Neural cell (in vitro differentiated cells): Measurements from ENCODE around the gene STXBP5. TPM values are rescaled to one million over a fixed set of nuclear protein-coding genes. Genes with fewer than 3 reads are reported as not detected.
A peak's percentile ranks its signal among the peaks of the same experiment; 100 is the strongest.

ENCODE experiments used
- H2AFZ ChIP-seq: fragments of 200-600, 300-800 bp; sonication (generic), shearing (Covaris generic); 2 replicates; pipeline ENCODE4 v1.6.0; 2014; ENCODE audit warnings: low read depth, mild to moderate bottlenecking, antibody characterized with exemption, low read length, moderate library complexity
- H3F3A ChIP-seq: fragments of 200-600 bp; shearing (Covaris generic); 2 replicates; pipeline ENCODE4 v1.6.1; 2016; ENCODE audit warnings: mild to moderate bottlenecking, moderate library complexity, mixed read lengths, antibody characterized with exemption, low read length; ENCODE audit not compliant: insufficient read depth, poor library complexity, severe bottlenecking
- H3K27ac ChIP-seq: fragments of 200-600, 300-800 bp; sonication (generic), shearing (Covaris generic); 2 replicates; pipeline ENCODE4 v1.5.1; 2014; ENCODE audit warnings: mild to moderate bottlenecking, low read length, moderate library complexity
- H3K27me3 ChIP-seq: fragments of 300-800, 200-600 bp; sonication (generic), shearing (Covaris generic); 2 replicates; pipeline ENCODE4 v1.6.0; 2014; ENCODE audit warnings: mild to moderate bottlenecking, low read depth, low read length, moderate library complexity; ENCODE audit not compliant: insufficient read depth
- H3K36me3 ChIP-seq: fragments of 300-800, 200-600 bp; sonication (generic), shearing (Covaris generic); 2 replicates; pipeline ENCODE4 v1.5.1; 2014; ENCODE audit warnings: mild to moderate bottlenecking, antibody characterized with exemption, low read length, moderate library complexity; ENCODE audit not compliant: insufficient read depth
- H3K4me2 ChIP-seq: fragments of 300-800, 200-600 bp; sonication (generic), shearing (Covaris generic); 2 replicates; pipeline ENCODE4 v1.6.0; 2014; ENCODE audit warnings: mild to moderate bottlenecking, low read length
- H3K4me3 ChIP-seq: fragments of 300-800, 200-600 bp; sonication (generic), shearing (Covaris generic); 2 replicates; pipeline ENCODE4 v1.5.1; 2014; ENCODE audit warnings: mild to moderate bottlenecking, low read length, moderate library complexity
- H3K79me2 ChIP-seq: fragments of 200-600 bp; shearing (Covaris generic); replicated peaks from 2 replicates; pipeline ENCODE4 v1.6.0; 2014; ENCODE audit warnings: mild to moderate bottlenecking, low read length, moderate library complexity; ENCODE audit not compliant: insufficient read depth
- H3K9ac ChIP-seq: fragments of 300-800, 200-600 bp; sonication (generic), shearing (Covaris generic); 2 replicates; pipeline ENCODE4 v1.6.1; 2016; ENCODE audit warnings: mild to moderate bottlenecking, low read length, mixed read lengths
- H3K9me2 ChIP-seq: fragments of 200-600 bp; shearing (Covaris generic); 2 replicates; pipeline ENCODE4 v1.6.1; 2016; ENCODE audit warnings: mild to moderate bottlenecking, low read length, mixed read lengths; ENCODE audit not compliant: insufficient read depth
- H3K9me3 ChIP-seq: fragments of 200-600, 300-800 bp; sonication (generic), shearing (Covaris generic); 2 replicates; pipeline ENCODE4 v1.6.1; 2016; ENCODE audit warnings: mild to moderate bottlenecking, mixed run types, low read length, moderate library complexity, mixed read lengths
- H4K20me1 ChIP-seq: fragments of 200-600 bp; shearing (Covaris generic); 2 replicates; pipeline ENCODE4 v1.6.1; 2016; ENCODE audit warnings: mild to moderate bottlenecking, mixed run types; ENCODE audit not compliant: insufficient read depth
- EP300 ChIP-seq: fragments of 450-650 bp; conservative IDR thresholded peaks from 2 replicates; pipeline ENCODE4 v1.6.1; 2014; ENCODE audit warnings: antibody characterized with exemption, mild to moderate bottlenecking, moderate library complexity; ENCODE audit not compliant: poor library complexity, severe bottlenecking
- EZH2 ChIP-seq: fragments of 200-600, 300-800 bp; shearing (Covaris generic), sonication (generic); IDR thresholded peaks from 2 replicates; pipeline ENCODE4 v1.6.1; 2014; ENCODE audit warnings: antibody characterized with exemption, low read length, borderline replicate concordance, mild to moderate bottlenecking; ENCODE audit not compliant: insufficient read depth, poor library complexity, severe bottlenecking
- MXI1 ChIP-seq: fragments of 450-650 bp; conservative IDR thresholded peaks from 2 replicates; pipeline ENCODE4 v1.6.1; 2014; ENCODE audit warnings: antibody characterized with exemption, mild to moderate bottlenecking; ENCODE audit not compliant: poor library complexity, severe bottlenecking
- POLR2AphosphoS5 ChIP-seq: IDR thresholded peaks from 2 replicates; pipeline ENCODE4 v1.6.1; 2012
- RAD21 ChIP-seq: fragments of 450-650 bp; conservative IDR thresholded peaks from 2 replicates; pipeline ENCODE4 v1.6.1; 2014; ENCODE audit warnings: antibody characterized with exemption, mild to moderate bottlenecking, moderate library complexity
- SMC3 ChIP-seq: fragments of 450-650 bp; conservative IDR thresholded peaks from 2 replicates; pipeline ENCODE4 v1.6.1; 2014; ENCODE audit warnings: antibody characterized with exemption, mild to moderate bottlenecking, moderate library complexity; ENCODE audit not compliant: poor library complexity
- TAF1 ChIP-seq: IDR thresholded peaks from 2 replicates; pipeline ENCODE4 v1.6.1; 2012; ENCODE audit warnings: low read depth
- polyA plus RNA-seq: library from polyadenylated mRNA; depleted of rRNA; stranded (reverse); fragments of >200 nt; gene quantifications from 2 replicates; pipeline ENCODE4 v1.2.3, GENCODE V29; 2014
- TF ChIP-seq, protein P1 (sequence below): IDR thresholded peaks from 2 replicates; pipeline ENCODE4 v1.6.1; 2012; ENCODE audit warnings: borderline replicate concordance
- TF ChIP-seq, protein P2 (sequence below): fragments of 450-650 bp; IDR thresholded peaks from 2 replicates; pipeline ENCODE4 v1.5.1; 2014; ENCODE audit warnings: antibody characterized with exemption, mild to moderate bottlenecking, moderate library complexity; ENCODE audit not compliant: poor library complexity, severe bottlenecking

STXBP5 gene
- polyA plus RNA-seq, 1 donor from 2014 or later, result 56.4 TPM

DNA sequence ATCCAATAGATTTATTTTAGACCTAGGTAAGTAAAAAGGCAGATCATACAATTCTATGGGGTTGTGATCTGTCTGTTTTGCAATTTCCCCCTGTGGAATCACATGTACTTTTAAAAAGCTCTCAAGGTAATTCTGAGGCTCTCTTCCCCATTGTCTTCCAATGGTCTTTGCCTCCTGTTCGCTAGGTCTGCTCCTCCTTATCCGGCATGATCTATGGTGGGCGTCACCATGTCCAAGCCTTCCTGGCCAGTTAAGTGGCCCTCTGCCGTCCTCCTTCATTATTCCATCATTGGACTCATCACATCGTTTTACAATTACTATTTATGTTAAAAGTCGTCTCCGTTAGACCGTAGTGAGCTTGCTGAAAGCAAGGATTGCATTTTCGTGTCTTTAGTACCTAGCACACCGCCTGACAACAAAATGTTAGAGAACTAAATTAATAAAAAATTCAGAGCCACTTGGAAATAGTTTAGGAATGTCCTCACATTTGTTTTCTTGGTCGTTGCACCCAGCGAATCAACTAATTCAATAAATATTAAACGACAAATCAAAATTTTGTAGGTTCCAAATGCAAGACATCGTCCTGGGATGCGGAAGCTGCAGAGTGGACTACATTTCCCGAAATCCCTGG, 2.2 kb upstream of the STXBP5 start:
- Histone ChIP-seq H3K36me3 (no peaks in the 10 kb centered on the region), H3K9me2 (no peaks in the 10 kb centered on the region), H4K20me1 (peaks cover 3% of the 10 kb centered on the region), H2AFZ (no peak overlapping the region), H3F3A (no peaks in the 10 kb centered on the region), H3K27me3 (no peaks in the 10 kb centered on the region), H3K9ac (peak overlapping the region; percentile 92), H3K9me3 (no peaks in the 10 kb centered on the region), H3K27ac (no peak overlapping the region), H3K4me2 (peak overlapping the region; percentile 32), H3K4me3 (peak overlapping the region; percentile 75), H3K79me2 (peaks cover 28% of the 10 kb centered on the region)
- TF ChIP-seq EZH2 (no peak), SMC3 (no peak), EP300 (no peak), MXI1 (no peak), RAD21 (no peak), POLR2AphosphoS5 (no peak), TAF1 (no peak)
- TF ChIP-seq, protein P1, sequence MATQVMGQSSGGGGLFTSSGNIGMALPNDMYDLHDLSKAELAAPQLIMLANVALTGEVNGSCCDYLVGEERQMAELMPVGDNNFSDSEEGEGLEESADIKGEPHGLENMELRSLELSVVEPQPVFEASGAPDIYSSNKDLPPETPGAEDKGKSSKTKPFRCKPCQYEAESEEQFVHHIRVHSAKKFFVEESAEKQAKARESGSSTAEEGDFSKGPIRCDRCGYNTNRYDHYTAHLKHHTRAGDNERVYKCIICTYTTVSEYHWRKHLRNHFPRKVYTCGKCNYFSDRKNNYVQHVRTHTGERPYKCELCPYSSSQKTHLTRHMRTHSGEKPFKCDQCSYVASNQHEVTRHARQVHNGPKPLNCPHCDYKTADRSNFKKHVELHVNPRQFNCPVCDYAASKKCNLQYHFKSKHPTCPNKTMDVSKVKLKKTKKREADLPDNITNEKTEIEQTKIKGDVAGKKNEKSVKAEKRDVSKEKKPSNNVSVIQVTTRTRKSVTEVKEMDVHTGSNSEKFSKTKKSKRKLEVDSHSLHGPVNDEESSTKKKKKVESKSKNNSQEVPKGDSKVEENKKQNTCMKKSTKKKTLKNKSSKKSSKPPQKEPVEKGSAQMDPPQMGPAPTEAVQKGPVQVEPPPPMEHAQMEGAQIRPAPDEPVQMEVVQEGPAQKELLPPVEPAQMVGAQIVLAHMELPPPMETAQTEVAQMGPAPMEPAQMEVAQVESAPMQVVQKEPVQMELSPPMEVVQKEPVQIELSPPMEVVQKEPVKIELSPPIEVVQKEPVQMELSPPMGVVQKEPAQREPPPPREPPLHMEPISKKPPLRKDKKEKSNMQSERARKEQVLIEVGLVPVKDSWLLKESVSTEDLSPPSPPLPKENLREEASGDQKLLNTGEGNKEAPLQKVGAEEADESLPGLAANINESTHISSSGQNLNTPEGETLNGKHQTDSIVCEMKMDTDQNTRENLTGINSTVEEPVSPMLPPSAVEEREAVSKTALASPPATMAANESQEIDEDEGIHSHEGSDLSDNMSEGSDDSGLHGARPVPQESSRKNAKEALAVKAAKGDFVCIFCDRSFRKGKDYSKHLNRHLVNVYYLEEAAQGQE, result no peak
- TF ChIP-seq, protein P2, sequence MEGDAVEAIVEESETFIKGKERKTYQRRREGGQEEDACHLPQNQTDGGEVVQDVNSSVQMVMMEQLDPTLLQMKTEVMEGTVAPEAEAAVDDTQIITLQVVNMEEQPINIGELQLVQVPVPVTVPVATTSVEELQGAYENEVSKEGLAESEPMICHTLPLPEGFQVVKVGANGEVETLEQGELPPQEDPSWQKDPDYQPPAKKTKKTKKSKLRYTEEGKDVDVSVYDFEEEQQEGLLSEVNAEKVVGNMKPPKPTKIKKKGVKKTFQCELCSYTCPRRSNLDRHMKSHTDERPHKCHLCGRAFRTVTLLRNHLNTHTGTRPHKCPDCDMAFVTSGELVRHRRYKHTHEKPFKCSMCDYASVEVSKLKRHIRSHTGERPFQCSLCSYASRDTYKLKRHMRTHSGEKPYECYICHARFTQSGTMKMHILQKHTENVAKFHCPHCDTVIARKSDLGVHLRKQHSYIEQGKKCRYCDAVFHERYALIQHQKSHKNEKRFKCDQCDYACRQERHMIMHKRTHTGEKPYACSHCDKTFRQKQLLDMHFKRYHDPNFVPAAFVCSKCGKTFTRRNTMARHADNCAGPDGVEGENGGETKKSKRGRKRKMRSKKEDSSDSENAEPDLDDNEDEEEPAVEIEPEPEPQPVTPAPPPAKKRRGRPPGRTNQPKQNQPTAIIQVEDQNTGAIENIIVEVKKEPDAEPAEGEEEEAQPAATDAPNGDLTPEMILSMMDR, result no peak

DNA sequence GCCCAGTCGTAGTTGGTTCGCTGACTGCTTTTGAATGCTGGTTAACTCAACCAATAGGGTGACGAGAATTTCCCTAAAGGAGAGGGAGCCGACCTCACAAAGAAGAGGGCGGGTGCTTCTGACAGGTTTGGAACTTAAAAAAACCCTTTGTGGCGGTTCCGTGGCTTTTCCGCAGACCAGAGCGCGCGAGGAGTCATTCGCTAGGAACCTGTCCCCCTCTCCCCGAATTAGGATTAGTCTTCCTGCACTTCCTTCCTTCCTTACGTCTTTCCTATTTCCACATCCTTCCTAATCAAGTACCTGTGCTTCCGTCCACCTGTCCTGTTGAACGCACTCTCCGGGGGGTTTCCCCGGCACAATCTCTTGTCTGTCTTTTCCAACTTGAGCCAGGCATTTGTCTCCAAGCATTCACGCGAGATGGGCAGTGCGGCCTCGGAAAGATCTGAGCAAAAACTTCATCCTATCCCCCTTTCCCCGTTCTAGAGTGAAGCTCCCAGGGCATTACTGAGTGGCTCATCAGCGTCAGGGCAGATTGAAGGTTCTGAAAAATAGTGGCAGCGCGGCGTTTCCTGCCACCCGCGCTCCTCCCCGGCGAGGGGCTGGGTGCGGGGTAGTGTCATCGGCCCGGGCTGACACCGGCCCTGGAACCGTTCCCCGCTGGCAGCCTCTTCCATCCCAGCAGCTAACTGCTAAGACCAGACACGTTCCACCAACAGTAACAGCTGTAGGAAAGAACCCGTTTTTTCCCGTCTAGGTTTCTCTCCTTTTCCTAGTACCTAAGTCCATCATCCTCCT, 1.5 kb upstream of the STXBP5 start:
- Histone ChIP-seq H3K27me3 (no peaks in the 10 kb centered on the region), H3K9me2 (no peaks in the 10 kb centered on the region), H3K4me2 (peak overlapping the region; percentile 69), H3K9me3 (no peaks in the 10 kb centered on the region), H3K9ac (peak overlapping the region; percentile 92), H3K36me3 (no peaks in the 10 kb centered on the region), H3K79me2 (peaks cover 35% of the 10 kb centered on the region), H3K27ac (peak overlapping the region; percentile 96), H4K20me1 (peaks cover 3% of the 10 kb centered on the region), H3F3A (no peaks in the 10 kb centered on the region), H2AFZ (peak overlapping the region; percentile 80), H3K4me3 (peak overlapping the region; percentile 75)
- no peak for TF ChIP-seq EZH2
- TF ChIP-seq EP300, result peak; percentile 24
- peak; percentile 93 for TF ChIP-seq POLR2AphosphoS5
- TF ChIP-seq TAF1, result peak; percentile 67
- TF ChIP-seq, protein P1, result peak; percentile 86
- TF ChIP-seq RAD21, result peak; percentile 39
- TF ChIP-seq MXI1, result peak; percentile 65
- TF ChIP-seq, protein P2, result no peak
- TF ChIP-seq SMC3, result peak; percentile 37
